GM21786 (cell line): ENCODE data around the gene FAM177B.

Experiments used
- ATAC-seq: cut with Tn5 transposase; IDR thresholded peaks from one replicate; pipeline ENCODE4 v1.9.1; 2021; ENCODE audit not compliant: unreplicated experiment

Gene FAM177B

GRCh38 chr1:222784916-222785315, 47.9 kb downstream of the FAM177B start:
- ATAC-seq, result no peak

- ATAC-seq, result no peak
Measured at GRCh38 chr1:222785529-222785928, 48.5 kb downstream of the FAM177B start.

GRCh38 chr1:222786121-222786520, 49.1 kb downstream of the FAM177B start:
- no peak for ATAC-seq

GRCh38 chr1:222787729-222788128, 50.7 kb downstream of the FAM177B start:
- no peak for ATAC-seq

- no peak for ATAC-seq
Measured at GRCh38 chr1:222788402-222789156, 51.6 kb downstream of the FAM177B start.

- no peak for ATAC-seq
Measured at GRCh38 chr1:222790115-222790514, 53.1 kb downstream of the FAM177B start.

GRCh38 chr1:222790520-222790919, 53.5 kb downstream of the FAM177B start:
- ATAC-seq, result no peak

- no peak for ATAC-seq
Measured at GRCh38 chr1:222791006-222791710, 54.2 kb downstream of the FAM177B start.

- ATAC-seq, result no peak
Measured at GRCh38 chr1:222792744-222793143, 55.7 kb downstream of the FAM177B start.

- ATAC-seq, result no peak
Measured at GRCh38 chr1:222794656-222795474, 57.9 kb downstream of the FAM177B start.

- no peak for ATAC-seq
Measured at GRCh38 chr1:222798116-222798515, 61.1 kb downstream of the FAM177B start.

- ATAC-seq, result no peak
Measured at GRCh38 chr1:222798975-222799374, 62.0 kb downstream of the FAM177B start.
